Lower lobe of right lung (tissue), 2 donors: ENCODE results near the gene HELZ. TPM values are rescaled to one million over a fixed set of nuclear protein-coding genes. Genes with fewer than 3 reads are reported as not detected.

Experiments used
- ATAC-seq, 2 donors: fragments of 200-7000 bp; cut with Tn5 transposase; one replicate each; pipeline ENCODE4 v1.9.1; 2020 to 2022; ENCODE audit warnings: mild to moderate bottlenecking in 2 of 2, moderate library complexity in 2 of 2
- DNase-seq: peaks from one replicate; pipeline ENCODE4 v3.0.0-alpha.2; 2020
- H3K27ac ChIP-seq: fragments of 200-600 bp; one replicate; pipeline ENCODE4 v1.8.0; 2022
- H3K27me3 ChIP-seq: fragments of 200-600 bp; one replicate; pipeline ENCODE4 v1.8.0; 2022; ENCODE audit warnings: low read depth
- H3K36me3 ChIP-seq: fragments of 200-600 bp; one replicate; pipeline ENCODE4 v1.8.0; 2022; ENCODE audit warnings: mild to moderate bottlenecking
- H3K4me1 ChIP-seq: fragments of 200-600 bp; one replicate; pipeline ENCODE4 v1.8.0; 2022
- H3K4me3 ChIP-seq: fragments of 200-600 bp; one replicate; pipeline ENCODE4 v1.8.0; 2022; ENCODE audit warnings: mild to moderate bottlenecking
- H3K9me3 ChIP-seq: fragments of 200-600 bp; one replicate; pipeline ENCODE4 v1.8.0; 2022
- CTCF ChIP-seq: fragments of 200-600 bp; IDR thresholded peaks from one replicate; pipeline ENCODE4 v1.8.0; 2022; ENCODE audit warnings: antibody characterized with exemption, mild to moderate bottlenecking
- intact Hi-C: fragments of 100-400 bp; cut with DNase I; formaldehyde crosslinking; loops from one replicate; pipeline ENCODE4 v1.11.0; 2022
- total RNA-seq: library from RNA; stranded (reverse); fragmentation: NEBNext Ultra II Directional; extraction: Animal tissue kit (Norgen Biotek cat#: 25700); gene quantifications from one replicate; pipeline ENCODE4 v1.2.1, GENCODE V29; 2021
- donor health status: DM: no; HTN: yes; CAD: no; lungs with severe emphysema.

Gene HELZ
- total RNA-seq, 1 donor from 2014 or later: 68.9 TPM

GRCh38 chr17:67232441-67232840 is 12.6 kb downstream of the HELZ start:
- Histone ChIP-seq H3K27ac (no peak overlapping the region), H3K4me3 (no peak overlapping the region), H3K9me3 (no peaks in the 10 kb centered on the region), H3K36me3 (peaks cover 44% of the 10 kb centered on the region), H3K27me3 (no peaks in the 10 kb centered on the region), H3K4me1 (no peaks in the 10 kb centered on the region)
- ATAC-seq (no peak), DNase-seq (no peak)
- intact Hi-C loops: no loop called here
- TF ChIP-seq CTCF: no peak

- no peaks in the 10 kb centered on the region for H3K27me3 ChIP-seq
- H3K36me3 ChIP-seq: peaks cover 19% of the 10 kb centered on the region
- H3K4me3 ChIP-seq: no peak overlapping the region
- DNase-seq (no peak), ATAC-seq (no peak)
- intact Hi-C loops: no loop called here
- no peaks in the 10 kb centered on the region for H3K4me1 ChIP-seq
- TF ChIP-seq CTCF: no peak
- H3K9me3 ChIP-seq: no peaks in the 10 kb centered on the region
- no peak overlapping the region for H3K27ac ChIP-seq
Measured at GRCh38 chr17:67229109-67229955, 15.7 kb downstream of the HELZ start.

GRCh38 chr17:67227488-67227887 is 17.5 kb downstream of the HELZ start:
- no peak overlapping the region for H3K4me3 ChIP-seq

GRCh38 chr17:67225316-67225715 is 19.7 kb downstream of the HELZ start:
- no peak for TF ChIP-seq CTCF
- Histone ChIP-seq H3K27me3 (no peaks in the 10 kb centered on the region), H3K4me3 (no peak overlapping the region), H3K9me3 (no peaks in the 10 kb centered on the region), H3K27ac (no peak overlapping the region), H3K4me1 (peaks cover 12% of the 10 kb centered on the region), H3K36me3 (peaks cover 8% of the 10 kb centered on the region)
- ATAC-seq (no peak), DNase-seq (no peak)
- intact Hi-C loops: no loop called here

More at GRCh38 chr17:67227488-67227887, 17.5 kb downstream of the HELZ start:
- no peak for ATAC-seq
- H3K36me3 ChIP-seq: peaks cover 11% of the 10 kb centered on the region
- intact Hi-C loops: no loop called here
- no peaks in the 10 kb centered on the region for H3K27me3 ChIP-seq
- H3K27ac ChIP-seq: no peak overlapping the region
- no peaks in the 10 kb centered on the region for H3K9me3 ChIP-seq
- H3K4me1 ChIP-seq: no peaks in the 10 kb centered on the region
- no peak for DNase-seq
- no peak for TF ChIP-seq CTCF

GRCh38 chr17:67224736-67225135 is 20.3 kb downstream of the HELZ start:
- Histone ChIP-seq H3K27ac (no peak overlapping the region), H3K9me3 (no peaks in the 10 kb centered on the region), H3K36me3 (peaks cover 8% of the 10 kb centered on the region), H3K4me1 (peaks cover 12% of the 10 kb centered on the region), H3K4me3 (no peak overlapping the region), H3K27me3 (no peaks in the 10 kb centered on the region)
- ATAC-seq: no peak
- DNase-seq: no peak
- TF ChIP-seq CTCF: no peak
- intact Hi-C loops: no loop called here
